HepG2 (cell line): ENCODE data around the gene NGEF. TPM values are rescaled to one million over a fixed set of nuclear protein-coding genes. Genes with fewer than 3 reads are reported as not detected.
"Not testable (repeated sequence)": the region's sequence is repeated elsewhere in the genome, so short reads cannot be mapped to it uniquely, and the experiment has no call there.

Experiments
- ATAC-seq: fragments of 200-7000 bp; cut with Tn5 transposase; 3 replicates; pipeline ENCODE4 v1.9.1; 2020; ENCODE audit warnings: mild to moderate bottlenecking, moderate library complexity
- BruUV-seq: library from RNA; stranded (reverse); fragments of 400-500 nt; replicated peaks from 2 replicates; lab custom pipeline; 2021; lab: Mats Ljungman, UMichigan
- CTCF ChIA-PET: fragments of 300-600 bp; formaldehyde crosslinking; extraction: SDS; loops from one replicate; lab custom pipeline; 2021; ENCODE audit warnings: low total read pairs, inconsistent platforms, low intra/inter-chr PET ratio; lab: Yijun Ruan, JAX
- POLR2A ChIA-PET: fragments of 350-600 bp; sonication (Branson Sonifier 250); formaldehyde crosslinking; loops from one replicate; lab custom pipeline; 2020; ENCODE audit warnings: antibody characterized with exemption, inconsistent platforms; lab: Yijun Ruan, JAX
- DNase-seq: peaks from one replicate; pipeline ENCODE4 v3.0.0-alpha.2; 2015; ENCODE audit warnings: low spot score
- FAIRE-seq: peaks from 3 replicates; lab custom pipeline; 2011; peaks lifted over from hg19 to GRCh38; lab: Jason Lieb, UNC
- H2AFZ ChIP-seq: one replicate; pipeline ENCODE4 v1.6.1; 2011; ENCODE audit warnings: low read length, inconsistent platforms
- H3K27ac ChIP-seq: fragments of 300-600 bp; 3 replicates; pipeline ENCODE4 v1.8.0; 2011; ENCODE audit warnings: mixed run types, mild to moderate bottlenecking, mixed read lengths, low read length, inconsistent platforms; ENCODE audit not compliant: insufficient read depth; ENCODE audit errors: extremely low read length
- H3K27me3 ChIP-seq, 2 experiments: fragments of 200-600 bp in 1 of 2; 2 replicates in 1 of 2; 3 replicates in 1 of 2; pipeline versions ENCODE4 v1.6.0 to v1.8.0; 2011; ENCODE audit warnings: low read length in 2 of 2, mild to moderate bottlenecking in 2 of 2, moderate library complexity in 2 of 2, inconsistent platforms in 1 of 2; ENCODE audit not compliant: insufficient read depth in 2 of 2, control insufficient read depth in 1 of 2
- H3K36me3 ChIP-seq, 2 experiments: fragments of 200-600 bp in 1 of 2; replicated peaks in 1 of 2; 2 replicates in 1 of 2; 3 replicates in 1 of 2; pipeline versions ENCODE4 v1.5.1 to v1.8.0; 2011; ENCODE audit warnings: low read length in 2 of 2, inconsistent platforms in 1 of 2; ENCODE audit not compliant: insufficient read depth in 2 of 2, control insufficient read depth in 1 of 2
- H3K4me1 ChIP-seq: 2 replicates; pipeline ENCODE4 v1.5.1; 2012; ENCODE audit warnings: low read length, inconsistent platforms; ENCODE audit not compliant: insufficient read depth
- H3K4me2 ChIP-seq: 2 replicates; pipeline ENCODE4 v1.6.0; 2011; ENCODE audit warnings: low read depth, low read length, inconsistent platforms
- H3K4me3 ChIP-seq, 3 experiments: fragments of 200-600 bp in 1 of 3; sonication (generic), shearing (Covaris generic) in 1 of 3; replicated peaks in 1 of 3; 2 replicates each; pipeline ENCODE4 v1.5.1; 2011 to 2016; ENCODE audit warnings: low read length in 3 of 3, inconsistent platforms in 2 of 3, low read depth in 2 of 3, mild to moderate bottlenecking in 2 of 3, control low read depth in 1 of 3, mixed read lengths in 1 of 3; ENCODE audit not compliant: insufficient read depth in 1 of 3
- H3K79me2 ChIP-seq: one replicate; pipeline ENCODE4 v1.6.1; 2011; ENCODE audit warnings: low read length, inconsistent platforms; ENCODE audit not compliant: insufficient read depth
- H3K9ac ChIP-seq: 2 replicates; pipeline ENCODE4 v1.6.0; 2011; ENCODE audit warnings: mild to moderate bottlenecking, low read depth, low read length, inconsistent platforms; ENCODE audit not compliant: insufficient read depth
- H3K9me3 ChIP-seq: 2 replicates; pipeline ENCODE4 v1.5.1; 2012; ENCODE audit warnings: mild to moderate bottlenecking, low read length
- H4K20me1 ChIP-seq: 2 replicates; pipeline ENCODE4 v1.6.0; 2011; ENCODE audit warnings: inconsistent platforms, mild to moderate bottlenecking, low read length, moderate library complexity; ENCODE audit not compliant: insufficient read depth
- MAFF ChIP-seq: IDR thresholded peaks from 2 replicates; pipeline ENCODE4 v1.6.1; 2011; ENCODE audit warnings: low read depth, low read length, improper control_type of control experiment
- MAFK ChIP-seq, 2 experiments: IDR thresholded peaks in 1 of 2; conservative IDR thresholded peaks in 1 of 2; 2 replicates each; pipeline ENCODE4 v1.6.1; 2011; ENCODE audit warnings: improper control_type of control experiment in 2 of 2, low read length in 2 of 2
- THYN1 ChIP-seq: sonication (generic); formaldehyde crosslinking; IDR thresholded peaks from 2 replicates; pipeline ENCODE4 v1.8.1; 2023; ENCODE audit warnings: low read depth, mild to moderate bottlenecking, moderate library complexity, missing genetic modification reagents, borderline replicate concordance
- ZNF383 ChIP-seq: sonication (generic); formaldehyde crosslinking; IDR thresholded peaks from 2 replicates; pipeline ENCODE4 v1.4.0; 2020; ENCODE audit warnings: missing genetic modification reagents, mild to moderate bottlenecking, borderline replicate concordance
- ZNF616 ChIP-seq: sonication (generic); formaldehyde crosslinking; IDR thresholded peaks from 2 replicates; pipeline ENCODE4 v1.5.0; 2020; ENCODE audit warnings: low read depth, mild to moderate bottlenecking, missing genetic modification reagents
- ZNF724P ChIP-seq: sonication (generic); formaldehyde crosslinking; IDR thresholded peaks from 2 replicates; pipeline ENCODE4 v1.8.0; 2022; ENCODE audit warnings: missing genetic modification reagents, borderline replicate concordance
- ZNF749 ChIP-seq: sonication (generic); formaldehyde crosslinking; IDR thresholded peaks from 2 replicates; pipeline ENCODE4 v1.8.0; 2022; ENCODE audit warnings: mild to moderate bottlenecking, missing genetic modification reagents, moderate library complexity, borderline replicate concordance
- WGBS: methylation state at CpG from one replicate; pipeline ENCODE4 v1.1.6; 2017; ENCODE audit warnings: low lambda C conversion rate; 5-methylcytosine and 5-hydroxymethylcytosine counted together
- in situ Hi-C: cut with HindIII; loops from 2 replicates; pipeline ENCODE4 v1.10.0; 2017; ENCODE audit warnings: low pct_unique_long_range_greater_than_20kb; ENCODE audit not compliant: extremely low pct_ligation_motif_present
- intact Hi-C: fragments of 100-400 bp; cut with micrococcal nuclease; formaldehyde crosslinking; loops from one replicate; pipeline ENCODE4 v1.10.0; 2022; ENCODE audit not compliant: unreplicated experiment
- polyA plus RNA-seq, 8 experiments: library from polyadenylated mRNA; depleted of rRNA in 3 of 8; stranded (reverse) in 7 of 8; unstranded in 1 of 8; fragments of >200 nt; fragmentation: Illumina TruSeq in 4 of 8; extraction: Trizol in 4 of 8; gene quantifications; 2 replicates each; pipeline versions ENCODE4 v1.2.1 to v1.2.3, GENCODE V29; 2011 to 2016; ENCODE audit warnings: low read depth in 4 of 8, missing spikeins in 1 of 8, mixed read lengths in 1 of 8; ENCODE audit not compliant: insufficient read depth in 1 of 8
- total RNA-seq, 5 experiments: library from RNA; depleted of rRNA; stranded (reverse); fragments of >200 nt; fragmentation: Illumina TruSeq; extraction: Trizol; gene quantifications; 2 replicates each; pipeline ENCODE4 v1.2.3, GENCODE V29; 2016; ENCODE audit warnings: low read depth in 1 of 5
- TF ChIP-seq, protein P1 (sequence below): sonication (generic); formaldehyde crosslinking; IDR thresholded peaks from 2 replicates; pipeline ENCODE4 v1.5.0; 2020; ENCODE audit warnings: mild to moderate bottlenecking, missing genetic modification reagents

The NGEF gene
- total and polyA plus RNA-seq, 2 of the 13 experiments (the other 11 are each of a cell fraction or from before 2014, with no cell fraction given): 14.4 to 36.9 TPM

GRCh38 chr2:232910376-232910775 lies 102.7 kb downstream of the NGEF start (continued):
- TF ChIP-seq, protein P1, sequence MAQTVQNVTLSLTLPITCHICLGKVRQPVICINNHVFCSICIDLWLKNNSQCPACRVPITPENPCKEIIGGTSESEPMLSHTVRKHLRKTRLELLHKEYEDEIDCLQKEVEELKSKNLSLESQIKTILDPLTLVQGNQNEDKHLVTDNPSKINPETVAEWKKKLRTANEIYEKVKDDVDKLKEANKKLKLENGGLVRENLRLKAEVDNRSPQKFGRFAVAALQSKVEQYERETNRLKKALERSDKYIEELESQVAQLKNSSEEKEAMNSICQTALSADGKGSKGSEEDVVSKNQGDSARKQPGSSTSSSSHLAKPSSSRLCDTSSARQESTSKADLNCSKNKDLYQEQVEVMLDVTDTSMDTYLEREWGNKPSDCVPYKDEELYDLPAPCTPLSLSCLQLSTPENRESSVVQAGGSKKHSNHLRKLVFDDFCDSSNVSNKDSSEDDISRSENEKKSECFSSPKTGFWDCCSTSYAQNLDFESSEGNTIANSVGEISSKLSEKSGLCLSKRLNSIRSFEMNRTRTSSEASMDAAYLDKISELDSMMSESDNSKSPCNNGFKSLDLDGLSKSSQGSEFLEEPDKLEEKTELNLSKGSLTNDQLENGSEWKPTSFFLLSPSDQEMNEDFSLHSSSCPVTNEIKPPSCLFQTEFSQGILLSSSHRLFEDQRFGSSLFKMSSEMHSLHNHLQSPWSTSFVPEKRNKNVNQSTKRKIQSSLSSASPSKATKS (CRISPR knock-in tag): no peak
- TF ChIP-seq ZNF616 (CRISPR knock-in tag) (no peak), ZNF724P (no peak), ZNF383 (CRISPR knock-in tag) (no peak)

DNA sequence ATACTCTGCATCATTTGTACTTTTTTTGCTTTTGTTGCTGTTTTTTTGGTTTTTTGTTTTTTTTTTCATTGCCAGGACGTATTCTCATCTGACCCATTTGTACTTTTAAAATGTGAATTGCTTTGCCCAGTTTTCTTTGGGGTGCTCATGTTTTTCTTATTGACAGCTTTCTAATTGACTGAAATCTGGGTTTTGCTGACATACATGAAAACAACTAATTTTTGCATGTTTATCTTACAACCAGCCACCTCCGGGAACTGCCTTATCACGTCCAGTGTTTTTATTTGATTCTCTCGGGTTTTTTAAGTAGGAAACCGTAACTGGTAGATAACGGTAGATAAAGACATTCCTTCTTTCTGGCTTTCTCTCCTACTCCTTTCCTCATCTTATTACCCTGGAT lies 104.4 kb downstream of the NGEF start:
- POLR2A ChIA-PET: no interaction called here

GRCh38 chr2:232907718-232908085 lies 105.4 kb downstream of the NGEF start:
- H3K9ac ChIP-seq, H3K4me1 ChIP-seq, FAIRE-seq, H3K79me2 ChIP-seq, DNase-seq, ATAC-seq, in situ Hi-C loops, H4K20me1 ChIP-seq, H3K4me3 ChIP-seq, POLR2A ChIA-PET, H3K27ac ChIP-seq, intact Hi-C loops, H2AFZ ChIP-seq, H3K27me3 ChIP-seq, H3K36me3 ChIP-seq, CTCF ChIA-PET, H3K4me2 ChIP-seq, BruUV-seq: not testable (repeated sequence)
- peaks cover 21% of the 10 kb centered on the region for H3K9me3 ChIP-seq
- WGBS: 97% methylated on average over 9 of the region's 9 CpGs

More for the DNA sequence above, 104.4 kb downstream of the NGEF start:
- Histone ChIP-seq H2AFZ (no peak overlapping the region), H3K9ac (no peak overlapping the region), H3K9me3 (peaks cover 21% of the 10 kb centered on the region), H3K4me2 (no peak overlapping the region), H3K27me3 (no peaks in the 10 kb centered on the region), H3K27ac (no peak overlapping the region), H4K20me1 (no peaks in the 10 kb centered on the region), H3K4me1 (peaks cover 7% of the 10 kb centered on the region), H3K79me2 (no peaks in the 10 kb centered on the region), H3K36me3 (no peaks in the 10 kb centered on the region; a peak in 1 of 5 replicates), H3K4me3 (no peak overlapping the region)
- intact Hi-C loops (no loop called here), in situ Hi-C loops (no loop called here)
- TF ChIP-seq MAFF (peak; percentile 60; the same call in 1 of the 2 replicates), ZNF749 (CRISPR knock-in tag) (no peak), THYN1 (CRISPR knock-in tag) (no peak), MAFK (conservative IDR thresholded peaks at IDR 0.05 in 1 of 2, IDR thresholded peaks at IDR 0.05 in 1 of 2; ENCODE audit: low read length in 2 of 2) (peak; percentile 44 to 71; a peak in 2 of 4 replicates)
- ATAC-seq: no peak
- BruUV-seq: no TSS peak
- WGBS: 99% methylated on average over 6 of the region's 6 CpGs
- FAIRE-seq: no peak
- CTCF ChIA-PET: no interaction called here
- no peak for DNase-seq
